Measurements from ENCODE around the gene LHX8. TPM values are rescaled to one million over a fixed set of nuclear protein-coding genes. Genes with fewer than 3 reads are reported as not detected.

Gene LHX8
- total RNA-seq, 1 donor from 2014 or later: 0.52 TPM

- H3K27me3 Mint-ChIP-seq (ENCODE audit: low read depth, unreplicated experiment): no peaks in the 10 kb centered on the region
- no peaks in the 10 kb centered on the region for H3K9me3 ChIP-seq (ENCODE audit: insufficient read depth, low read depth, low read length)
Measured at GRCh38 chr1:75208862-75209261, 74.7 kb downstream of the LHX8 start.

More at GRCh38 chr1:75208862-75209261, 74.7 kb downstream of the LHX8 start:
- DNase-seq (ENCODE audit: low read depth) (no peak), FAIRE-seq (no peak)
- TF ChIP-seq EZH2 (IDR thresholded peaks at IDR 0.05; ENCODE audit: insufficient read depth, low read length) (no peak), CTCF (IDR thresholded peaks at IDR 0.05; ENCODE audit: insufficient read depth, low read depth, low read length) (no peak)
- Histone ChIP-seq H3K79me2 (ENCODE audit: insufficient read depth, low read length) (no peaks in the 10 kb centered on the region), H3K27me3 (ENCODE audit: insufficient read depth, low read length) (no peaks in the 10 kb centered on the region), H3K36me3 (ENCODE audit: insufficient read depth, low read length) (no peaks in the 10 kb centered on the region), H3K27ac (ENCODE audit: low read depth, low read length) (no peak overlapping the region), H3K4me1 (ENCODE audit: insufficient read depth, low read length) (no peaks in the 10 kb centered on the region), H3K4me3 (ENCODE audit: insufficient read depth, low read depth, low read length) (no peak overlapping the region), H2AFZ (ENCODE audit: low read depth, low read length) (no peak overlapping the region), H4K20me1 (ENCODE audit: insufficient read depth, low read length) (no peaks in the 10 kb centered on the region), H3K9ac (ENCODE audit: low read length) (no peak overlapping the region), H3K4me2 (ENCODE audit: low read length) (no peak overlapping the region)
- no peaks in the 10 kb centered on the region for H3K9me3 Mint-ChIP-seq (ENCODE audit: unreplicated experiment)
- H3K4me3 Mint-ChIP-seq (ENCODE audit: unreplicated experiment): no peak overlapping the region
- no peaks in the 10 kb centered on the region for H3K4me1 Mint-ChIP-seq (ENCODE audit: low read depth, unreplicated experiment)
- H3K27ac Mint-ChIP-seq (ENCODE audit: unreplicated experiment): no peak overlapping the region
- H3K36me3 Mint-ChIP-seq (ENCODE audit: low read depth, unreplicated experiment): no peaks in the 10 kb centered on the region
